Astrocyte (in vitro differentiated cells and primary cell): Measurements from ENCODE around the gene ACVR1. TPM values are rescaled to one million over a fixed set of nuclear protein-coding genes. Genes with fewer than 3 reads are reported as not detected.

Source experiments
- DNase-seq: peaks from one replicate; pipeline ENCODE4 v3.0.0-alpha.2; 2010; ENCODE audit warnings: low read depth
- FAIRE-seq: peaks from 2 replicates; lab custom pipeline; 2011; peaks lifted over from hg19 to GRCh38; lab: Jason Lieb, UNC
- H2AFZ ChIP-seq: 2 replicates; pipeline ENCODE4 v1.6.0; 2012; ENCODE audit warnings: low read depth, low read length, inconsistent platforms
- H3K27ac ChIP-seq: 2 replicates; pipeline ENCODE4 v1.5.1; 2011; ENCODE audit warnings: low read depth, low read length, inconsistent platforms
- H3K27me3 ChIP-seq: 2 replicates; pipeline ENCODE4 v1.6.0; 2011; ENCODE audit warnings: low read length, inconsistent platforms; ENCODE audit not compliant: insufficient read depth
- H3K36me3 ChIP-seq: 2 replicates; pipeline ENCODE4 v1.5.1; 2011; ENCODE audit warnings: low read length, inconsistent platforms; ENCODE audit not compliant: insufficient read depth
- H3K4me1 ChIP-seq: 2 replicates; pipeline ENCODE4 v1.5.1; 2011; ENCODE audit warnings: low read length, inconsistent platforms; ENCODE audit not compliant: insufficient read depth
- H3K4me2 ChIP-seq: 2 replicates; pipeline ENCODE4 v1.6.0; 2012; ENCODE audit warnings: low read length, inconsistent platforms
- H3K4me3 ChIP-seq: 2 replicates; pipeline ENCODE4 v1.5.1; 2011; ENCODE audit warnings: low read depth, mild to moderate bottlenecking, low read length, inconsistent platforms; ENCODE audit not compliant: insufficient read depth
- H3K79me2 ChIP-seq: 2 replicates; pipeline ENCODE4 v1.6.0; 2012; ENCODE audit warnings: mild to moderate bottlenecking, low read length, inconsistent platforms; ENCODE audit not compliant: insufficient read depth
- H3K9ac ChIP-seq: 2 replicates; pipeline ENCODE4 v1.6.0; 2012; ENCODE audit warnings: mild to moderate bottlenecking, low read length, inconsistent platforms
- H3K9me3 ChIP-seq: 2 replicates; pipeline ENCODE4 v1.5.1; 2012; ENCODE audit warnings: low read depth, mild to moderate bottlenecking, low read length, inconsistent platforms; ENCODE audit not compliant: insufficient read depth
- H4K20me1 ChIP-seq: 2 replicates; pipeline ENCODE4 v1.6.0; 2012; ENCODE audit warnings: low read length, inconsistent platforms; ENCODE audit not compliant: insufficient read depth
- H3K27ac Mint-ChIP-seq: one replicate; pipeline ENCODE4 v1.8.0; 2021; ENCODE audit warnings: mild to moderate bottlenecking, mixed read lengths; ENCODE audit not compliant: unreplicated experiment
- H3K27me3 Mint-ChIP-seq: one replicate; pipeline ENCODE4 v1.8.0; 2021; ENCODE audit warnings: low read depth, mixed read lengths; ENCODE audit not compliant: unreplicated experiment
- H3K36me3 Mint-ChIP-seq: one replicate; pipeline ENCODE4 v1.8.0; 2021; ENCODE audit warnings: low read depth, mixed read lengths; ENCODE audit not compliant: unreplicated experiment
- H3K4me1 Mint-ChIP-seq: one replicate; pipeline ENCODE4 v1.8.0; 2021; ENCODE audit warnings: low read depth, mixed read lengths; ENCODE audit not compliant: unreplicated experiment
- H3K4me3 Mint-ChIP-seq: one replicate; pipeline ENCODE4 v1.8.0; 2021; ENCODE audit warnings: mild to moderate bottlenecking, moderate library complexity, mixed read lengths; ENCODE audit not compliant: unreplicated experiment
- H3K9me3 Mint-ChIP-seq: one replicate; pipeline ENCODE4 v1.8.0; 2021; ENCODE audit warnings: mild to moderate bottlenecking, mixed read lengths; ENCODE audit not compliant: unreplicated experiment
- CTCF ChIP-seq: IDR thresholded peaks from 2 replicates; pipeline ENCODE4 v1.5.1; 2011; ENCODE audit warnings: low read depth, mild to moderate bottlenecking, inconsistent platforms, low read length, moderate library complexity; ENCODE audit not compliant: insufficient read depth
- EZH2 ChIP-seq: IDR thresholded peaks from 2 replicates; pipeline ENCODE4 v1.6.1; 2012; ENCODE audit warnings: mild to moderate bottlenecking, low read length, inconsistent platforms; ENCODE audit not compliant: insufficient read depth
- total RNA-seq: library from RNA; stranded (reverse); gene quantifications from 2 replicates; pipeline ENCODE4 v1.2.1, GENCODE V29; 2021

The ACVR1 gene
- total RNA-seq, 1 donor from 2014 or later: 45.9 TPM

GRCh38 chr2:157838442-157839161, 37.5 kb downstream of the ACVR1 start:
- Mint-ChIP-seq H3K4me3 (peak overlapping the region; percentile 27), H3K9me3 (no peaks in the 10 kb centered on the region), H3K27me3 (no peaks in the 10 kb centered on the region), H3K36me3 (peaks cover 9% of the 10 kb centered on the region), H3K27ac (peak overlapping the region; percentile 96), H3K4me1 (peaks cover 68% of the 10 kb centered on the region)
- H3K4me1 ChIP-seq: peaks cover 52% of the 10 kb centered on the region
- peaks cover 83% of the 10 kb centered on the region for H3K79me2 ChIP-seq
- H3K9me3 ChIP-seq: no peaks in the 10 kb centered on the region
- H2AFZ ChIP-seq: no peak overlapping the region
- peak overlapping the region; percentile 40 for H3K4me3 ChIP-seq
- H3K36me3 ChIP-seq: no peaks in the 10 kb centered on the region
- FAIRE-seq (peak; percentile 60), DNase-seq (peak; percentile 86)
- peak overlapping the region; percentile 80 for H3K9ac ChIP-seq
- H3K27ac ChIP-seq: peak overlapping the region; percentile 88
- H3K27me3 ChIP-seq: no peaks in the 10 kb centered on the region
- H4K20me1 ChIP-seq: peaks cover 40% of the 10 kb centered on the region
- peak overlapping the region; percentile 85 for H3K4me2 ChIP-seq
- no peak for TF ChIP-seq CTCF
- TF ChIP-seq EZH2: no peak

GRCh38 chr2:157837851-157838441, 38.2 kb downstream of the ACVR1 start:
- peak overlapping the region; percentile 85 for H3K4me2 ChIP-seq
- Mint-ChIP-seq H3K4me1 (peaks cover 62% of the 10 kb centered on the region), H3K27ac (peak overlapping the region; percentile 96), H3K4me3 (peak overlapping the region; percentile 41), H3K27me3 (no peaks in the 10 kb centered on the region), H3K9me3 (no peaks in the 10 kb centered on the region), H3K36me3 (peaks cover 9% of the 10 kb centered on the region)
- H3K27me3 ChIP-seq: no peaks in the 10 kb centered on the region
- H3K36me3 ChIP-seq: no peaks in the 10 kb centered on the region
- peaks cover 34% of the 10 kb centered on the region for H4K20me1 ChIP-seq
- peak overlapping the region; percentile 80 for H3K9ac ChIP-seq
- no peaks in the 10 kb centered on the region for H3K9me3 ChIP-seq
- peak overlapping the region; percentile 88 for H3K27ac ChIP-seq
- DNase-seq (peak; percentile 22), FAIRE-seq (no peak)
- peaks cover 49% of the 10 kb centered on the region for H3K4me1 ChIP-seq
- H2AFZ ChIP-seq: peak overlapping the region; percentile 15
- no peak for TF ChIP-seq CTCF
- no peak for TF ChIP-seq EZH2
- H3K4me3 ChIP-seq: peak overlapping the region; percentile 40
- H3K79me2 ChIP-seq: peaks cover 83% of the 10 kb centered on the region
